Gastroesophageal sphincter (tissue), 3 donors: ENCODE measurements around the gene ATP5F1A.

Experiments used
- EP300 ChIP-seq: sonication (generic); formaldehyde crosslinking; IDR thresholded peaks from one replicate; pipeline ENCODE4 v1.6.1; 2017; ENCODE audit warnings: antibody characterized with exemption, mild to moderate bottlenecking
- POLR2A ChIP-seq, 2 donors: fragments of 450-650 bp; IDR thresholded peaks; one replicate each; pipeline ENCODE4 v1.6.1; 2017; ENCODE audit warnings: antibody characterized with exemption in 2 of 2, mild to moderate bottlenecking in 2 of 2, moderate library complexity in 1 of 2
- TF ChIP-seq, protein P1 (sequence below), 4 experiments: fragments of 200-600 bp in 2 of 4; fragments of 450-650 bp in 2 of 4; sonication (generic) in 1 of 4; IDR thresholded peaks; one replicate each; pipeline ENCODE4 v1.5.1; 2017 to 2019; ENCODE audit warnings: antibody characterized with exemption in 4 of 4, mild to moderate bottlenecking in 2 of 4, moderate library complexity in 2 of 4

DNA sequence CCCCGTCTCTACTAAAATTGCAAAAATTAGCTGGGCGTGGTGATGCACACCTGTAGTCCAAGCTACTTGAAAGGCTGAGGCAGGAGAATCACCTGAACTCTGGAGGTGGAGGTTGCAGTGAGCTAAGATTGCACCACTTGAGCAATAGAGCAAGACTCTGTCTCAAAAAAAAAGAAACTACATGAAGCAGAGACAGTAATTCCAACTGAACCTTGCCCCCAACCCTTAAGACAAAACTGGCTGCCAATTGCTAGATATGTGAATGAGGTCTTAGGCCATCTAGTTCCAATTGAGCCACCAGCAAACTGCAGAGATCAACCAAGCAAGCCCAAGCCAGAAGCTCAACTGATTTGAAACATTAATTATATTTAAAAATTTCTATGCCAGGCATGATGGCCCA, 32.0 kb upstream of the ATP5F1A start:
- TF ChIP-seq, protein P1, sequence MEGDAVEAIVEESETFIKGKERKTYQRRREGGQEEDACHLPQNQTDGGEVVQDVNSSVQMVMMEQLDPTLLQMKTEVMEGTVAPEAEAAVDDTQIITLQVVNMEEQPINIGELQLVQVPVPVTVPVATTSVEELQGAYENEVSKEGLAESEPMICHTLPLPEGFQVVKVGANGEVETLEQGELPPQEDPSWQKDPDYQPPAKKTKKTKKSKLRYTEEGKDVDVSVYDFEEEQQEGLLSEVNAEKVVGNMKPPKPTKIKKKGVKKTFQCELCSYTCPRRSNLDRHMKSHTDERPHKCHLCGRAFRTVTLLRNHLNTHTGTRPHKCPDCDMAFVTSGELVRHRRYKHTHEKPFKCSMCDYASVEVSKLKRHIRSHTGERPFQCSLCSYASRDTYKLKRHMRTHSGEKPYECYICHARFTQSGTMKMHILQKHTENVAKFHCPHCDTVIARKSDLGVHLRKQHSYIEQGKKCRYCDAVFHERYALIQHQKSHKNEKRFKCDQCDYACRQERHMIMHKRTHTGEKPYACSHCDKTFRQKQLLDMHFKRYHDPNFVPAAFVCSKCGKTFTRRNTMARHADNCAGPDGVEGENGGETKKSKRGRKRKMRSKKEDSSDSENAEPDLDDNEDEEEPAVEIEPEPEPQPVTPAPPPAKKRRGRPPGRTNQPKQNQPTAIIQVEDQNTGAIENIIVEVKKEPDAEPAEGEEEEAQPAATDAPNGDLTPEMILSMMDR (IDR thresholded peaks at IDR 0.05), result no peak
- TF ChIP-seq EP300 (no peak), POLR2A (IDR thresholded peaks at IDR 0.05) (no peak)
